GM18867 (cell line): ENCODE results near the gene HSD17B3.
"Not testable (repeated sequence)": the region's sequence is repeated elsewhere in the genome, so short reads cannot be mapped to it uniquely, and the experiment has no call there.

Experiments
- ATAC-seq: cut with Tn5 transposase; IDR thresholded peaks from one replicate; pipeline ENCODE4 v1.9.1; 2021; ENCODE audit warnings: mild to moderate bottlenecking, moderate library complexity; ENCODE audit not compliant: unreplicated experiment

HSD17B3 gene

DNA sequence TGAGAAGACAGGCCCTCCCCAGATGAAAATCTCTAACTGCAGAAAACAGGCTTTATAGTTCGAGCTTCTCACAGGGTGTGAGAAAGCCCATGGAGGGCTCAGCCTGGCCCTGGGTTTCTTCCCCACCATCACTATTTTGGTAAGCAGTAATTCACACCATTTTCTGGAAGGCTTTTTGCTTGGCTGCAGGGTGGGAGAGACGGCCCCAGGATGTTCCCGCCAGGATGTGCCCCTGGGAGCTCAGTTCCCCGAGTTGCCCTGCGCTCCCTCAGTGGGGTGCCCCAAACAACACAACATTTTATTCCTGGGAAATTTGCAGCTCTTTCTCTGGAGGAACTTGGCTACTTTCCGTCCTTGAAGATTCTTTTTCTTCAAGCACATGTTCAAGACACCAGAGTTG is 100.8 kb downstream of the HSD17B3 start:
- ATAC-seq: no peak

GRCh38 chr9:96199006-96199405 is 103.0 kb downstream of the HSD17B3 start:
- ATAC-seq: no peak

- no peak for ATAC-seq
These were observed 106.4 kb downstream of the HSD17B3 start for GRCh38 chr9:96195541-96195940.

GRCh38 chr9:96193236-96193755 is 108.7 kb downstream of the HSD17B3 start:
- ATAC-seq: no peak

DNA sequence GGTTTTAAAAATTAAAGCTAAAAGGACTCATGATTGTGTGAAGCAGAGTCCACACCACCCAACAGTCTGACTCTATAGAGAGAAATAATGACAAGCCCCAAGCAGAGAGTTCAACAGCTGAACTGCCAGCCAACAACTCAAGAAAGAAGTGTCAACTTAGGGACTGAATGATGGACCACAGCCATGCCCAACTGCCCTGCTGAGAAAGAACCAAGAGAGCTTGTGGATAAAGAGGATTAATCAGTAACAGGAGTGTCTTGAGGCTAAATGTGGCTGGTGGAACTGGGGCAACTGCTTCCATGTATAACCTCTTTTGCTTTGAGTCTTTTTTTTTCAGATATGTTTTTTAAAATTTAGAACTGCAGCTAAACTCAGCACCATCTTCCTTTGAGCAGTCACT is 109.3 kb downstream of the HSD17B3 start:
- no peak for ATAC-seq

GRCh38 chr9:96189995-96190394 is 112.0 kb downstream of the HSD17B3 start:
- no peak for ATAC-seq

- not testable (repeated sequence) for ATAC-seq
These were observed 112.4 kb downstream of the HSD17B3 start for GRCh38 chr9:96189581-96189980.

DNA sequence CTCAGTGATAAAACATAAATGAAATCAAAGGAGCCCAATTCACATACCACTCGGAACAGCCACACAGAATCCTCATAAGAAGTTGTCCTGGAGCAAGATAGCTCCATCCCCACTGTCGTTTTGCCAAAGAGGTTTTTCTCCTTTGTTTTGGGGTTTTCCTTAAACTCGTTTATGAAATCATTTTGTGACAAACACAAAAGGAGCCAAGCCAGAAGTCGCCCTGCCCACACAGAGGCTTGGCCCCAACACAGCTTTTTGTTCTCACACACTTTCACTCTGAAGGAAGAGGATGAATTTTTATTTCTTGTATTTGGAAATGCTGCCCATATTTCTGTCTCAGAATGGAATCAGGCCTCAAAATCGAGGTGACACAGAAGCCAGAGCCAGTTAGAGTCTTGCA is 113.4 kb downstream of the HSD17B3 start:
- ATAC-seq: no peak

DNA sequence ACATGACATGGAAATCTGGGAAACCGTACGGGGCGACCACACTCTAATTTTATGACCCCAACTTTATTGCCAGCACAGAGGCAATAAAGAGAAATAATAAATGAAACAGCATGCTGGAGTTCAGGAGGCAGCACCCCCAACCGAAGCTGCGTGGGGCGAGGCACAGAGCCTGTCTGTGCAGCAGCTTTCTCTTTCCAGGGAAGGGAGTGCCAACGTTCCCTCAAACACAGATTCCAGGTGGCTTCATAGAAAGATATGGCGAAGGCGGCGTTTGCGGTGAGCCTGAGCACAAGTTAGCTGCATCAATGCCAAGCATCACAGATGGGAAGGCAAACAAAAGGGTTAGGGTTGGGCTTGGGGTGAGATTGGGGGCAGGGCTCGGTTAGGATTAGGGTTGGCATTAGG is 114.8 kb downstream of the HSD17B3 start:
- ATAC-seq: no peak

GRCh38 chr9:96186591-96187011 is 115.4 kb downstream of the HSD17B3 start:
- ATAC-seq: no peak

DNA sequence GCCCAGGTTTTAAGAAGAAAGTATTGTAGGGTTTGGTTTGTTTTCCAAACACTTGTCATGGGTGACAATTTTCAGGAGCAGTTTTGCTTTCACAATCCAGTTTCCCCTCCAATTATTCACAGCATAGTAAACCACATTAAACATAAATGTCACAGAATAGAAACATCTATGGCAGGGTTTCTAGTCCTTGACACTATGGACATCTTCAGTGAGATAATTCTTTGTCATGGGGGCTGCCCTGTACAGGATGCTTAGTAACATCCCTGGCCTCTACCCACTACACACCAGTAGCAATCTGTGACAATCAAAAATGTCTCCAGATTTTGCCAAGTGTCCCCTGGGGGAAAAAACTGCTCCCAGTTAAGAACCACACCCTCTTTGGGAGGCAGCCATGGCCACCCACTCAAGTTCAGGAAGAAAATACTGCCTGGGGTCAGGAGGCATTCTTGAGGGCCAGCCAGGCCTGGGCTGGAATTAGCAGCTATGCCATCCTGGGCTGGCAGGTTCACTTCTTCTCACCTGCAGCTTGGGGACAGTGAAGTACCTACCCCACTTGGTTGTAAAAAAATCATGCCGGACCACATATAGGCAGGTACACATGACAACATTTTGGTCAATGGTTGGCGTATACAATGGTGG is 116.3 kb downstream of the HSD17B3 start:
- no peak for ATAC-seq
